ENCODE results near the gene SEC14L5.
"Not testable (repeated sequence)": the region's sequence is repeated elsewhere in the genome, so short reads cannot be mapped to it uniquely, and the experiment has no call there.

Gene SEC14L5

GRCh38 chr16:4948903-4949766, 9.0 kb upstream of the SEC14L5 start:
- Histone ChIP-seq H3K4me1 (ENCODE audit: control insufficient read depth, insufficient read depth, low read length) (peaks cover 22% of the 10 kb centered on the region), H3K36me3 (ENCODE audit: control insufficient read depth, insufficient read depth, low read length) (no peaks in the 10 kb centered on the region), H3K9me3 (ENCODE audit: control insufficient read depth, low read length) (no peaks in the 10 kb centered on the region), H3K27ac (ENCODE audit: insufficient read depth, low read depth, low read length, poor library complexity, severe bottlenecking) (no peak overlapping the region), H3K27me3 (ENCODE audit: control insufficient read depth, insufficient read depth, low read length, poor library complexity, severe bottlenecking) (no peaks in the 10 kb centered on the region), H3K4me3 (ENCODE audit: insufficient read depth, low read depth, low read length) (no peak overlapping the region)
- 64 to 66% methylated on average over 16 of the region's 16 CpGs for WGBS, 2 experiments

- H3K4me3 ChIP-seq (ENCODE audit: insufficient read depth, low read depth, low read length) = no peak overlapping the region
- no peak overlapping the region for H3K27ac ChIP-seq (ENCODE audit: insufficient read depth, low read depth, low read length, poor library complexity, severe bottlenecking)
- no peaks in the 10 kb centered on the region for H3K9me3 ChIP-seq (ENCODE audit: control insufficient read depth, low read length)
- WGBS, 2 experiments = 75 to 76% methylated on average over 10 of the region's 10 CpGs
- H3K36me3 ChIP-seq (ENCODE audit: control insufficient read depth, insufficient read depth, low read length) = no peaks in the 10 kb centered on the region
- no peaks in the 10 kb centered on the region for H3K27me3 ChIP-seq (ENCODE audit: control insufficient read depth, insufficient read depth, low read length, poor library complexity, severe bottlenecking)
- peaks cover 14% of the 10 kb centered on the region for H3K4me1 ChIP-seq (ENCODE audit: control insufficient read depth, insufficient read depth, low read length)
Measured at GRCh38 chr16:4949986-4950385, 8.1 kb upstream of the SEC14L5 start.

- H3K4me3 ChIP-seq (ENCODE audit: insufficient read depth, low read depth, low read length); H3K27me3 ChIP-seq (ENCODE audit: control insufficient read depth, insufficient read depth, low read length, poor library complexity, severe bottlenecking); H3K36me3 ChIP-seq (ENCODE audit: control insufficient read depth, insufficient read depth, low read length); H3K27ac ChIP-seq (ENCODE audit: insufficient read depth, low read depth, low read length, poor library complexity, severe bottlenecking); H3K9me3 ChIP-seq (ENCODE audit: control insufficient read depth, low read length): not testable (repeated sequence)
- 94 to 96% methylated on average over 2 to 3 of the region's 3 CpGs for WGBS, 2 experiments
- H3K4me1 ChIP-seq (ENCODE audit: control insufficient read depth, insufficient read depth, low read length) = peaks cover 14% of the 10 kb centered on the region
Measured at GRCh38 chr16:4951583-4951982, 6.5 kb upstream of the SEC14L5 start.

GRCh38 chr16:4954714-4955113, 3.4 kb upstream of the SEC14L5 start:
- H3K36me3 ChIP-seq (ENCODE audit: control insufficient read depth, insufficient read depth, low read length) = no peaks in the 10 kb centered on the region
- H3K9me3 ChIP-seq (ENCODE audit: control insufficient read depth, low read length) = no peaks in the 10 kb centered on the region
- H3K4me1 ChIP-seq (ENCODE audit: control insufficient read depth, insufficient read depth, low read length) = no peaks in the 10 kb centered on the region
- 89 to 98% methylated on average over 1 of the region's 1 CpG for whole genome bisulfite sequencing, 2 experiments
- H3K27me3 ChIP-seq (ENCODE audit: control insufficient read depth, insufficient read depth, low read length, poor library complexity, severe bottlenecking) = peaks cover 12% of the 10 kb centered on the region
- H3K4me3 ChIP-seq (ENCODE audit: insufficient read depth, low read depth, low read length) = no peak overlapping the region
- H3K27ac ChIP-seq (ENCODE audit: insufficient read depth, low read depth, low read length, poor library complexity, severe bottlenecking) = no peak overlapping the region

- Histone ChIP-seq H3K4me1 (ENCODE audit: control insufficient read depth, insufficient read depth, low read length) (no peaks in the 10 kb centered on the region), H3K9me3 (ENCODE audit: control insufficient read depth, low read length) (no peaks in the 10 kb centered on the region), H3K4me3 (ENCODE audit: insufficient read depth, low read depth, low read length) (peak overlapping the region; percentile 60), H3K27me3 (ENCODE audit: control insufficient read depth, insufficient read depth, low read length, poor library complexity, severe bottlenecking) (peaks cover 20% of the 10 kb centered on the region), H3K27ac (ENCODE audit: insufficient read depth, low read depth, low read length, poor library complexity, severe bottlenecking) (no peak overlapping the region), H3K36me3 (ENCODE audit: control insufficient read depth, insufficient read depth, low read length) (no peaks in the 10 kb centered on the region)
- 55 to 59% methylated on average over 10 of the region's 10 CpGs for WGBS, 2 experiments
Measured at GRCh38 chr16:4957420-4957719, 760 bp upstream of the SEC14L5 start.

GRCh38 chr16:4958510-4959438, 644 bp downstream of the SEC14L5 start:
- Histone ChIP-seq H3K27ac (ENCODE audit: insufficient read depth, low read depth, low read length, poor library complexity, severe bottlenecking) (no peak overlapping the region), H3K4me3 (ENCODE audit: insufficient read depth, low read depth, low read length) (peak overlapping the region; percentile 5), H3K4me1 (ENCODE audit: control insufficient read depth, insufficient read depth, low read length) (no peaks in the 10 kb centered on the region), H3K9me3 (ENCODE audit: control insufficient read depth, low read length) (no peaks in the 10 kb centered on the region), H3K36me3 (ENCODE audit: control insufficient read depth, insufficient read depth, low read length) (no peaks in the 10 kb centered on the region), H3K27me3 (ENCODE audit: control insufficient read depth, insufficient read depth, low read length, poor library complexity, severe bottlenecking) (peaks cover 20% of the 10 kb centered on the region)
- WGBS, 2 experiments = 78% methylated on average over 29 of the region's 29 CpGs

GRCh38 chr16:4960579-4960978, 2.4 kb downstream of the SEC14L5 start:
- Histone ChIP-seq H3K27ac (ENCODE audit: insufficient read depth, low read depth, low read length, poor library complexity, severe bottlenecking) (no peak overlapping the region), H3K4me3 (ENCODE audit: insufficient read depth, low read depth, low read length) (no peak overlapping the region)
- 92 to 93% methylated on average over 6 of the region's 6 CpGs for WGBS, 2 experiments

GRCh38 chr16:4962716-4963115, 4.6 kb downstream of the SEC14L5 start:
- H3K4me1 ChIP-seq (ENCODE audit: control insufficient read depth, insufficient read depth, low read length) = no peaks in the 10 kb centered on the region
- no peaks in the 10 kb centered on the region for H3K36me3 ChIP-seq (ENCODE audit: control insufficient read depth, insufficient read depth, low read length)
- WGBS, 2 experiments = 85 to 87% methylated on average over 7 of the region's 7 CpGs
- H3K27me3 ChIP-seq (ENCODE audit: control insufficient read depth, insufficient read depth, low read length, poor library complexity, severe bottlenecking) = peaks cover 20% of the 10 kb centered on the region
- no peaks in the 10 kb centered on the region for H3K9me3 ChIP-seq (ENCODE audit: control insufficient read depth, low read length)
- H3K4me3 ChIP-seq (ENCODE audit: insufficient read depth, low read depth, low read length) = no peak overlapping the region
- H3K27ac ChIP-seq (ENCODE audit: insufficient read depth, low read depth, low read length, poor library complexity, severe bottlenecking) = no peak overlapping the region

More at GRCh38 chr16:4960579-4960978, 2.4 kb downstream of the SEC14L5 start:
- Histone ChIP-seq H3K27me3 (ENCODE audit: control insufficient read depth, insufficient read depth, low read length, poor library complexity, severe bottlenecking) (peaks cover 20% of the 10 kb centered on the region), H3K4me1 (ENCODE audit: control insufficient read depth, insufficient read depth, low read length) (no peaks in the 10 kb centered on the region), H3K9me3 (ENCODE audit: control insufficient read depth, low read length) (no peaks in the 10 kb centered on the region), H3K36me3 (ENCODE audit: control insufficient read depth, insufficient read depth, low read length) (no peaks in the 10 kb centered on the region)

DNA sequence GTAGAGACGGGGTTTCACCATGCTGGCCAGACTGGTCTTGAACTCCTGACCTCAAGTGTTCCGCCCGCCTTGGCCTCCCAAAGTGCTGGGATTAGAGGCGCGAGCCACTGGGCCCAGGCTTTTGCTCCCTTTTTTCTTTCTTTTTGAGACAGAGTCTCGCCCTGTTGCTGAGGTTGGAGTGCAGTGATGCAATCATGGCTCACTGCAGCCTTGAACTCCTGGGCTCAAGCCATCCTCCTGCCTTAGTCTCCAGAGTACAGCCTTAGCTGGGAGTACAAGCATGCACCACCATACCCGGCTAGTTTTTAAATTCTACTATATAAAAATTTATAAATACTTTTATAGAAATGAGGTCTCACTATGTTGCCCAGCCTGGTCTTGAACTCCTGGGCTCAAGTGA, 5.4 kb downstream of the SEC14L5 start:
- WGBS, 2 experiments = 93 to 95% methylated on average over 6 of the region's 7 CpGs
- H3K27me3 ChIP-seq (ENCODE audit: control insufficient read depth, insufficient read depth, low read length, poor library complexity, severe bottlenecking) = peaks cover 20% of the 10 kb centered on the region
- H3K36me3 ChIP-seq (ENCODE audit: control insufficient read depth, insufficient read depth, low read length); H3K4me3 ChIP-seq (ENCODE audit: insufficient read depth, low read depth, low read length); H3K4me1 ChIP-seq (ENCODE audit: control insufficient read depth, insufficient read depth, low read length); H3K9me3 ChIP-seq (ENCODE audit: control insufficient read depth, low read length); H3K27ac ChIP-seq (ENCODE audit: insufficient read depth, low read depth, low read length, poor library complexity, severe bottlenecking): not testable (repeated sequence)

DNA sequence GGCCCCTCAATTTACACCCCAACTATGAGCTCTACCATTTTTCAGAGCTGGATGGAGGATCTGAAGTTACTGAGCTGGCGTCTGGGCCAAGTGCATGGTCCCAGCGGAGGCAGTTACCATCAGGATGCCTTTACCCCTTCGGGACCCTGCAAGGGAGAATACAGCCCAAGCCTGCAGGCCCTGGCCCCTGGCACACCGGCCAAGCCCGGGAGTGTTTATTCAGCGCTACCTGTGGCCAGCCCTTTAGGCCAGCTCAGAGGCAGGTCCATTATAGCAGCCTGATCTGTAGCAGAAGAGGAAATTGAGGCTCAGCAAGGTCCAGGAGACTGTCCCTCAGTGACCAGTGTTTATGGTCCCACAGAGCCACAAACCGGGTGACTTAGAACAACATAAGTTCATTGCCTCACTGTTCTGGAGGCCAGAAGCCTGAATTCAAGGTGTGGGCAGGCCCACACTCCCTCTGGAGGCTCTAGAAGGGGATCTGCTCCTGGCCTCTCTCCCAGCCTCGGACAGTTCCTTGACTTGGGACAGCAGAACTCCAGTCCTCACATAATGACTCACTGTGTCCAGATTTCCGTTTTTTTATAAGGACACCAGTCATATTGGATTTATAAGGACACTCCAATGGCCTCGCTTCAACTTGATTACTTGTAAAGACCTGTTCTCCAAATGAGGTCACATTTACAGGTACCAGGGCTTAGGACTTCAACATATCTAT, 8.8 kb downstream of the SEC14L5 start:
- Histone ChIP-seq H3K9me3 (ENCODE audit: control insufficient read depth, low read length) (no peaks in the 10 kb centered on the region), H3K27me3 (ENCODE audit: control insufficient read depth, insufficient read depth, low read length, poor library complexity, severe bottlenecking) (no peaks in the 10 kb centered on the region), H3K4me3 (ENCODE audit: insufficient read depth, low read depth, low read length) (no peak overlapping the region), H3K36me3 (ENCODE audit: control insufficient read depth, insufficient read depth, low read length) (no peaks in the 10 kb centered on the region), H3K4me1 (ENCODE audit: control insufficient read depth, insufficient read depth, low read length) (peaks cover 15% of the 10 kb centered on the region), H3K27ac (ENCODE audit: insufficient read depth, low read depth, low read length, poor library complexity, severe bottlenecking) (no peak overlapping the region)
- WGBS, 2 experiments = 83 to 84% methylated on average over 10 of the region's 10 CpGs
